Gastroesophageal sphincter (tissue), 4 donors: Measurements from ENCODE around the gene PUS10. TPM values are rescaled to one million over a fixed set of nuclear protein-coding genes. Genes with fewer than 3 reads are reported as not detected.
A peak's percentile ranks its signal among the peaks of the same experiment; 100 is the strongest.
"Not testable (repeated sequence)": the region's sequence is repeated elsewhere in the genome, so short reads cannot be mapped to it uniquely, and the experiment has no call there.

Source experiments
- ATAC-seq: fragments of 150-250 bp; one replicate; pipeline ENCODE4 v1.9.1; 2016; ENCODE audit warnings: mild to moderate bottlenecking, moderate library complexity
- H3K27ac ChIP-seq, 4 donors: fragments of 200-600 bp; sonication (generic) in 3 of 4; 1 replicate in 3 of 4; 2 replicates in 1 of 4; pipeline ENCODE4 v1.5.1; 2016 to 2019
- H3K27me3 ChIP-seq: fragments of 200-600 bp; sonication (generic); one replicate; pipeline ENCODE4 v1.5.1; 2019
- H3K36me3 ChIP-seq, 2 donors: fragments of 200-600 bp; sonication (generic); one replicate each; pipeline ENCODE4 v1.5.1; 2019; ENCODE audit warnings: control low read depth in 1 of 2
- H3K4me1 ChIP-seq, 3 donors: fragments of 200-600 bp; sonication (generic); 1 replicate in 2 of 3; 2 replicates in 1 of 3; pipeline ENCODE4 v1.5.1; 2016 to 2019; ENCODE audit warnings: control low read depth in 2 of 3
- H3K4me3 ChIP-seq, 2 donors: fragments of 200-600 bp; sonication (generic); one replicate each; pipeline ENCODE4 v1.5.1; 2019; ENCODE audit warnings: mild to moderate bottlenecking in 1 of 2, moderate library complexity in 1 of 2
- H3K9me3 ChIP-seq, 3 donors: fragments of 200-600 bp; sonication (generic); one replicate each; pipeline ENCODE4 v1.5.1; 2017 to 2019; ENCODE audit warnings: control low read depth in 2 of 3
- CTCF ChIP-seq, 4 experiments: fragments of 200-600 bp in 2 of 4; fragments of 450-650 bp in 2 of 4; sonication (generic) in 1 of 4; IDR thresholded peaks; one replicate each; pipeline ENCODE4 v1.5.1; 2017 to 2019; ENCODE audit warnings: antibody characterized with exemption in 4 of 4, mild to moderate bottlenecking in 2 of 4, moderate library complexity in 2 of 4
- EP300 ChIP-seq: sonication (generic); formaldehyde crosslinking; IDR thresholded peaks from one replicate; pipeline ENCODE4 v1.6.1; 2017; ENCODE audit warnings: antibody characterized with exemption, mild to moderate bottlenecking
- POLR2A ChIP-seq, 2 donors: fragments of 450-650 bp; IDR thresholded peaks; one replicate each; pipeline ENCODE4 v1.6.1; 2017; ENCODE audit warnings: antibody characterized with exemption in 2 of 2, mild to moderate bottlenecking in 2 of 2, moderate library complexity in 1 of 2
- POLR2AphosphoS5 ChIP-seq: sonication (generic); formaldehyde crosslinking; IDR thresholded peaks from one replicate; pipeline ENCODE4 v1.6.1; 2017; ENCODE audit warnings: antibody characterized with exemption
- WGBS, 2 donors: methylation state at CpG; one replicate each; pipeline ENCODE4 v1.1.5; 2018; ENCODE audit warnings: low coverage in 1 of 2; 5-methylcytosine and 5-hydroxymethylcytosine counted together
- total RNA-seq, 4 donors: library from RNA; depleted of rRNA; stranded (reverse); fragments of >200 nt; gene quantifications; one replicate each; pipeline ENCODE4 v1.1.0, GENCODE V29; 2016

The PUS10 gene
- total RNA-seq, 4 donors from 2014 or later, result 2.1 to 6.7 (median 4.4) TPM

- ATAC-seq, result no peak
- Histone ChIP-seq H3K36me3 (peaks cover 0 to 46% of the 10 kb centered on the region in 2 donors), H3K4me3 (no peak overlapping the region), H3K27me3 (no peaks in the 10 kb centered on the region), H3K27ac (no peak overlapping the region), H3K9me3 (no peaks in the 10 kb centered on the region), H3K4me1 (peaks cover 0 to 6% (median 0%) of the 10 kb centered on the region in 3 donors)
- TF ChIP-seq POLR2A (IDR thresholded peaks at IDR 0.05), result no peak
- TF ChIP-seq POLR2AphosphoS5, result no peak
- TF ChIP-seq CTCF (IDR thresholded peaks at IDR 0.05), result no peak
- no peak for TF ChIP-seq EP300
- 25 to 46% methylated on average over 2 of the region's 2 CpGs for WGBS, 2 donors
Observed at GRCh38 chr2:61055557-61055956, 37.5 kb upstream of the PUS10 start.

GRCh38 chr2:61045999-61046398 lies 27.9 kb upstream of the PUS10 start:
- Histone ChIP-seq H3K4me1 (peaks cover 0 to 40% (median 11%) of the 10 kb centered on the region in 3 donors), H3K27me3 (no peaks in the 10 kb centered on the region), H3K36me3 (peaks cover 0 to 37% of the 10 kb centered on the region in 2 donors), H3K4me3 (no peak overlapping the region), H3K27ac (peak overlapping the region in 3 of 4 donors; percentile 8 to 63 (median 53)), H3K9me3 (no peaks in the 10 kb centered on the region)
- no peak for TF ChIP-seq POLR2A (IDR thresholded peaks at IDR 0.05)
- peak; percentile 69 for ATAC-seq
- WGBS, 2 donors, result 12 to 18% methylated on average over 4 of the region's 4 CpGs

GRCh38 chr2:61045226-61045625 lies 27.2 kb upstream of the PUS10 start:
- H3K36me3 ChIP-seq, result peaks cover 0 to 29% of the 10 kb centered on the region in 2 donors
- no peaks in the 10 kb centered on the region for H3K9me3 ChIP-seq
- 57 to 79% methylated on average over 2 of the region's 2 CpGs for WGBS, 2 donors
- H3K27me3 ChIP-seq, result no peaks in the 10 kb centered on the region
- peak overlapping the region in 2 of 4 donors; percentile 57 to 63 for H3K27ac ChIP-seq
- ATAC-seq, result no peak
- no peak overlapping the region for H3K4me3 ChIP-seq
- peaks cover 0 to 40% (median 11%) of the 10 kb centered on the region in 3 donors for H3K4me1 ChIP-seq
- no peak for TF ChIP-seq CTCF (IDR thresholded peaks at IDR 0.05)
- no peak for TF ChIP-seq POLR2AphosphoS5
- no peak for TF ChIP-seq EP300
- no peak for TF ChIP-seq POLR2A (IDR thresholded peaks at IDR 0.05)

- TF ChIP-seq POLR2A (IDR thresholded peaks at IDR 0.05) (no peak), EP300 (no peak), POLR2AphosphoS5 (no peak), CTCF (IDR thresholded peaks at IDR 0.05) (no peak)
- 27 to 50% methylated on average over 3 of the region's 4 CpGs for WGBS, 2 donors
- peak overlapping the region in 2 of 4 donors; percentile 57 to 63 for H3K27ac ChIP-seq
- no peak for ATAC-seq
- H3K4me3 ChIP-seq, result no peak overlapping the region
- H3K27me3 ChIP-seq, result no peaks in the 10 kb centered on the region
- H3K9me3 ChIP-seq, result no peaks in the 10 kb centered on the region
- peaks cover 0 to 23% of the 10 kb centered on the region in 2 donors for H3K36me3 ChIP-seq
- H3K4me1 ChIP-seq, result peaks cover 0 to 40% (median 11%) of the 10 kb centered on the region in 3 donors
Observed at GRCh38 chr2:61044636-61045035, 26.6 kb upstream of the PUS10 start.

GRCh38 chr2:61042807-61043206 lies 24.8 kb upstream of the PUS10 start:
- no peak for TF ChIP-seq EP300
- WGBS, 2 donors, result 65 to 77% methylated on average over 3 of the region's 3 CpGs
- Histone ChIP-seq H3K9me3 (no peaks in the 10 kb centered on the region), H3K4me1 (peaks cover 0 to 40% (median 11%) of the 10 kb centered on the region in 3 donors), H3K27me3 (no peaks in the 10 kb centered on the region), H3K27ac (peak overlapping the region in 1 of 4 donors; percentile 26), H3K4me3 (no peak overlapping the region), H3K36me3 (peaks cover 0 to 5% of the 10 kb centered on the region in 2 donors)
- ATAC-seq, result peak; percentile 50

GRCh38 chr2:61036643-61037042 lies 18.6 kb upstream of the PUS10 start:
- WGBS, 2 donors, result 100% methylated on average over 2 of the region's 2 CpGs
- H3K9me3 ChIP-seq, ATAC-seq, H3K4me3 ChIP-seq, H3K4me1 ChIP-seq, H3K27ac ChIP-seq, H3K27me3 ChIP-seq: not testable (repeated sequence)
- peaks cover 0 to 40% of the 10 kb centered on the region in 2 donors for H3K36me3 ChIP-seq

GRCh38 chr2:61034592-61034991 lies 16.5 kb upstream of the PUS10 start:
- not testable (repeated sequence) for H3K9me3 ChIP-seq, ATAC-seq, H3K27ac ChIP-seq, H3K4me3 ChIP-seq, H3K4me1 ChIP-seq, H3K27me3 ChIP-seq
- peaks cover 0 to 47% of the 10 kb centered on the region in 2 donors for H3K36me3 ChIP-seq
- WGBS, 2 donors, result 56 to 80% methylated on average over 1 of the region's 9 CpGs
